NCI-H2029 (cell line): ENCODE data around the gene TIE1.

Experiments
- DNase-seq: peaks from one replicate; lab custom pipeline; 2025; lab: John Stamatoyannopoulos, UW

Gene TIE1

GRCh38 chr1:43312663-43313515, 12.1 kb downstream of the TIE1 start:
- no peak for DNase-seq

GRCh38 chr1:43313771-43314170, 13.0 kb downstream of the TIE1 start:
- DNase-seq = no peak

GRCh38 chr1:43314233-43314632, 13.5 kb downstream of the TIE1 start:
- DNase-seq = no peak

GRCh38 chr1:43315481-43315880, 14.7 kb downstream of the TIE1 start:
- DNase-seq = no peak

- DNase-seq = no peak
These were observed 15.4 kb downstream of the TIE1 start for GRCh38 chr1:43315963-43316737.

GRCh38 chr1:43316738-43317520, 16.1 kb downstream of the TIE1 start:
- no peak for DNase-seq

GRCh38 chr1:43317817-43318471, 17.2 kb downstream of the TIE1 start:
- DNase-seq = no peak

- DNase-seq = no peak
These were observed 18.0 kb downstream of the TIE1 start for GRCh38 chr1:43318831-43319230.

GRCh38 chr1:43319288-43319687, 18.5 kb downstream of the TIE1 start:
- DNase-seq = no peak

- DNase-seq = no peak
These were observed 19.0 kb downstream of the TIE1 start for GRCh38 chr1:43319766-43320165.

GRCh38 chr1:43321331-43321891, 20.6 kb downstream of the TIE1 start:
- DNase-seq = no peak

GRCh38 chr1:43322506-43322905, 21.7 kb downstream of the TIE1 start:
- DNase-seq = no peak

- DNase-seq = no peak
These were observed 24.0 kb downstream of the TIE1 start for GRCh38 chr1:43324810-43325209.

GRCh38 chr1:43325381-43325780, 24.6 kb downstream of the TIE1 start:
- DNase-seq = no peak

GRCh38 chr1:43327549-43328292, 26.9 kb downstream of the TIE1 start:
- no peak for DNase-seq

- DNase-seq = peak; percentile 7
These were observed 29.4 kb downstream of the TIE1 start for GRCh38 chr1:43329995-43330751.

GRCh38 chr1:43331688-43332087, 30.9 kb downstream of the TIE1 start:
- peak; percentile 81 for DNase-seq

GRCh38 chr1:43334453-43335205, 33.8 kb downstream of the TIE1 start:
- no peak for DNase-seq

GRCh38 chr1:43337588-43337987, 36.8 kb downstream of the TIE1 start, which contains the start of gene MPL:
Gene MPL (plus strand): TSS chr1:43337818. CDS start chr1:43337849, 31 bp downstream.
- DNase-seq = no peak
